ENCODE results near the gene SOX6.
A peak's percentile ranks its signal among the peaks of the same experiment; 100 is the strongest.

- TF ChIP-seq CTCF (IDR thresholded peaks at IDR 0.05) (peak in 1 of 5 experiments; percentile 26), POLR2A (IDR thresholded peaks at IDR 0.05) (no peak)
Observed at GRCh38 chr11:15988693-15989231, 367.6 kb downstream of the SOX6 start.
